ENCODE data around the gene MIF. TPM values are rescaled to one million over a fixed set of nuclear protein-coding genes. Genes with fewer than 3 reads are reported as not detected.
A peak's percentile ranks its signal among the peaks of the same experiment; 100 is the strongest.

The MIF gene
- 100 to 1,000 TPM in 5 of 6 experiments, 10 to 100 TPM in 1; 79.4 to 561 (median 307) TPM for total RNA-seq
- long read RNA-seq, transcript MIF-201 (3 exons, 939 nt), result major isoform, 234 of 237 reads
- long read RNA-seq, partial matches to known transcripts, result 0 of 237 reads
- long read RNA-seq, other reads (novel, unspliced or antisense), result 1 of 237 reads

DNA sequence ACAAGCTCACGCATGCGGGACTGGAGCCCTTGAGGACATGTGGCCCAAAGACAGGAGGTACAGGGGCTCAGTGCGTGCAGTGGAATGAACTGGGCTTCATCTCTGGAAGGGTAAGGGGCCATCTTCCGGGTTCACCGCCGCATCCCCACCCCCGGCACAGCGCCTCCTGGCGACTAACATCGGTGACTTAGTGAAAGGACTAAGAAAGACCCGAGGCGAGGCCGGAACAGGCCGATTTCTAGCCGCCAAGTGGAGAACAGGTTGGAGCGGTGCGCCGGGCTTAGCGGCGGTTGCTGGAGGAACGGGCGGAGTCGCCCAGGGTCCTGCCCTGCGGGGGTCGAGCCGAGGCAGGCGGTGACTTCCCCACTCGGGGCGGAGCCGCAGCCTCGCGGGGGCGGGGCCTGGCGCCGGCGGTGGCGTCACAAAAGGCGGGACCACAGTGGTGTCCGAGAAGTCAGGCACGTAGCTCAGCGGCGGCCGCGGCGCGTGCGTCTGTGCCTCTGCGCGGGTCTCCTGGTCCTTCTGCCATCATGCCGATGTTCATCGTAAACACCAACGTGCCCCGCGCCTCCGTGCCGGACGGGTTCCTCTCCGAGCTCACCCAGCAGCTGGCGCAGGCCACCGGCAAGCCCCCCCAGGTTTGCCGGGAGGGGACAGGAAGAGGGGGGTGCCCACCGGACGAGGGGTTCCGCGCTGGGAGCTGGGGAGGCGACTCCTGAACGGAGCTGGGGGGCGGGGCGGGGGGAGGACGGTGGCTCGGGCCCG is at the start of gene MIF:
Gene MIF (plus strand): TSS at position 439 of the 765 bp plus-strand sequence. CDS start 92 bp downstream, at position 531.
- Histone ChIP-seq H3K27me3 (no peaks in the 10 kb centered on the region), H3K4me1 (peaks cover 0 to 31% (median 11%) of the 10 kb centered on the region in 4 donors), H3K4me3 (peak within 1 kb of the TSS; percentile 67 to 80 (median 72)), H3K27ac (peak within 1 kb of the TSS; percentile 89 to 91 (median 89)), H3K36me3 (peaks cover 0 to 8% (median 3%) of the 10 kb centered on the region in 4 donors), H3K9me3 (no peaks in the 10 kb centered on the region)
- DNase-seq (peak; percentile 95 to 97 (median 96)), ATAC-seq (peak; percentile 81 to 89 (median 87))
- TF ChIP-seq POLR2A (IDR thresholded peaks at IDR 0.05) (peak; percentile 92), CTCF (IDR thresholded peaks at IDR 0.05) (peak; percentile 51 to 60 (median 58))
- intact Hi-C loops (cut with DNase I), result no loop called here
- WGBS (ENCODE audit: insufficient coverage, low coverage, low lambda C conversion rate, missing lambda C conversion rate), result 20% methylated on average over 2 of the region's 72 CpGs

- intact Hi-C loops (cut with DNase I), result loop anchor here (5.0 kb wide), 2 partner anchors 67 to 77 kb away; partner anchors contain the start of gene CHCHD10 (in 1 of the 2)
- DNase-seq, result no peak
These were observed 49.4 kb upstream of the MIF start for GRCh38 chr22:23844739-23845202.

GRCh38 chr22:23845265-23846080 is 48.7 kb upstream of the MIF start:
- no peak for ATAC-seq
- no peaks in the 10 kb centered on the region for H3K27me3 ChIP-seq
- intact Hi-C loops (cut with DNase I), result loop anchor here (5.0 kb wide), 2 partner anchors 68 to 78 kb away; partner anchors contain the start of gene CHCHD10 (in 1 of the 2)
- WGBS (ENCODE audit: insufficient coverage, low coverage, low lambda C conversion rate, missing lambda C conversion rate), result 58% methylated on average over 2 of the region's 9 CpGs
- DNase-seq, result no peak
- H3K9me3 ChIP-seq, result no peaks in the 10 kb centered on the region
- H3K36me3 ChIP-seq, result no peaks in the 10 kb centered on the region
- H3K4me3 ChIP-seq, result no peak overlapping the region
- no peak overlapping the region for H3K27ac ChIP-seq
- peaks cover 0 to 10% (median 0%) of the 10 kb centered on the region in 4 donors for H3K4me1 ChIP-seq
- TF ChIP-seq POLR2A (IDR thresholded peaks at IDR 0.05), result no peak
- no peak for TF ChIP-seq CTCF (IDR thresholded peaks at IDR 0.05)

More at GRCh38 chr22:23844739-23845202, 49.4 kb upstream of the MIF start:
- no peak overlapping the region for H3K27ac ChIP-seq
- TF ChIP-seq CTCF (IDR thresholded peaks at IDR 0.05) (no peak), POLR2A (IDR thresholded peaks at IDR 0.05) (no peak)
- 72% methylated on average over 4 of the region's 8 CpGs for WGBS (ENCODE audit: insufficient coverage, low coverage, low lambda C conversion rate, missing lambda C conversion rate)
- H3K36me3 ChIP-seq, result no peaks in the 10 kb centered on the region
- ATAC-seq, result no peak
- H3K9me3 ChIP-seq, result no peaks in the 10 kb centered on the region
- H3K4me3 ChIP-seq, result no peak overlapping the region
- H3K4me1 ChIP-seq, result peaks cover 0 to 3% (median 0%) of the 10 kb centered on the region in 4 donors
- H3K27me3 ChIP-seq, result no peaks in the 10 kb centered on the region

- Histone ChIP-seq H3K36me3 (no peaks in the 10 kb centered on the region), H3K4me1 (peaks cover 0 to 11% (median 0%) of the 10 kb centered on the region in 4 donors), H3K4me3 (no peak overlapping the region), H3K27ac (no peak overlapping the region), H3K27me3 (no peaks in the 10 kb centered on the region), H3K9me3 (no peaks in the 10 kb centered on the region)
- intact Hi-C loops (cut with DNase I), result loop anchor here (5.0 kb wide), 2 partner anchors 69 to 79 kb away; partner anchors contain the start of gene CHCHD10 (in 1 of the 2)
- 79% methylated on average over 2 of the region's 7 CpGs for WGBS (ENCODE audit: insufficient coverage, low coverage, low lambda C conversion rate, missing lambda C conversion rate)
- TF ChIP-seq POLR2A (IDR thresholded peaks at IDR 0.05), result no peak
- TF ChIP-seq CTCF (IDR thresholded peaks at IDR 0.05), result no peak
- ATAC-seq, result no peak
- DNase-seq, result no peak
These were observed 48.1 kb upstream of the MIF start for GRCh38 chr22:23846081-23846469.

All from right lobe of liver (tissue), 6 donors.